K562 (cell line): ENCODE data around the gene SMURF1. TPM values are rescaled to one million over a fixed set of nuclear protein-coding genes. Genes with fewer than 3 reads are reported as not detected.
A peak's percentile ranks its signal among the peaks of the same experiment; 100 is the strongest.

ENCODE experiments used
- ATAC-seq: fragments of 200-7000 bp; cut with Tn5 transposase; 3 replicates; pipeline ENCODE4 v1.9.1; 2020; ENCODE audit warnings: moderate library complexity
- BruUV-seq: library from RNA; stranded (reverse); fragments of 400-500 nt; replicated peaks from 2 replicates; lab custom pipeline; 2021; lab: Mats Ljungman, UMichigan
- CTCF ChIA-PET: fragments of 300-600 bp; formaldehyde crosslinking; extraction: SDS; loops from one replicate; lab custom pipeline; 2021; ENCODE audit warnings: low intra/inter-chr PET ratio; lab: Yijun Ruan, JAX
- POLR2A ChIA-PET: fragments of 300-600, 350-650 bp; sonication (Branson Sonifier 250); formaldehyde crosslinking; extraction: SDS; loops from one replicate; lab custom pipeline; 2021; ENCODE audit warnings: antibody characterized with exemption, inconsistent platforms; lab: Yijun Ruan, JAX
- DNase-seq, 4 experiments: peaks; one replicate each; pipeline versions ENCODE4 v3.0.0 to v3.0.0-alpha.2; 2011 to 2018; ENCODE audit warnings: low spot score in 3 of 4, mixed read lengths in 3 of 4; ENCODE audit errors: extremely low read depth in 1 of 4
- FAIRE-seq: peaks from 2 replicates; lab custom pipeline; 2011; peaks lifted over from hg19 to GRCh38; lab: Jason Lieb, UNC
- H2AFZ ChIP-seq: 2 replicates; pipeline ENCODE4 v1.6.0; 2011; ENCODE audit warnings: low read depth, low read length, control low read depth, inconsistent platforms
- H3K27ac ChIP-seq: fragments of 200-600 bp; 3 replicates; pipeline ENCODE4 v1.8.0; 2011; ENCODE audit warnings: low read depth, mild to moderate bottlenecking, control low read depth, inconsistent platforms, low read length, moderate library complexity, mixed read lengths; ENCODE audit errors: extremely low read depth
- H3K27me3 ChIP-seq, 2 experiments: fragments of 300-600 bp in 1 of 2; 2 replicates in 1 of 2; 3 replicates in 1 of 2; pipeline versions ENCODE4 v1.6.0 to v1.8.0; 2011; ENCODE audit warnings: inconsistent platforms in 2 of 2, low read length in 2 of 2, mild to moderate bottlenecking in 1 of 2, mixed read lengths in 1 of 2, moderate library complexity in 1 of 2; ENCODE audit not compliant: control insufficient read depth in 2 of 2, insufficient read depth in 2 of 2
- H3K36me3 ChIP-seq: fragments of 300-600 bp; 3 replicates; pipeline ENCODE4 v1.8.0; 2011; ENCODE audit warnings: mild to moderate bottlenecking, low read length, inconsistent platforms; ENCODE audit not compliant: control insufficient read depth, insufficient read depth
- H3K4me1 ChIP-seq, 2 experiments: fragments of 200-600 bp in 1 of 2; replicated peaks in 1 of 2; 2 replicates in 1 of 2; 3 replicates in 1 of 2; pipeline versions ENCODE4 v1.5.1 to v1.8.0; 2011; ENCODE audit warnings: inconsistent platforms in 2 of 2, low read length in 2 of 2, mild to moderate bottlenecking in 1 of 2, mixed read lengths in 1 of 2, moderate library complexity in 1 of 2; ENCODE audit not compliant: control insufficient read depth in 2 of 2, insufficient read depth in 2 of 2
- H3K4me2 ChIP-seq: 2 replicates; pipeline ENCODE4 v1.6.1; 2011; ENCODE audit warnings: low read length, control low read depth, inconsistent platforms, mixed read lengths; ENCODE audit not compliant: insufficient read depth
- H3K4me3 ChIP-seq: fragments of 200-600 bp; sonication (generic), shearing (Covaris generic); 2 replicates; pipeline ENCODE4 v1.5.1; 2016; ENCODE audit warnings: control low read depth, inconsistent platforms
- H3K79me2 ChIP-seq: fragments of 200-600 bp; 3 replicates; pipeline ENCODE4 v1.8.0; 2011; ENCODE audit warnings: low read length, inconsistent platforms; ENCODE audit not compliant: control insufficient read depth, insufficient read depth
- H3K9ac ChIP-seq, 2 experiments: 2 replicates each; pipeline versions ENCODE4 v1.6.0 to v1.6.1; 2011; ENCODE audit warnings: low read depth in 2 of 2, low read length in 2 of 2, control low read depth in 1 of 2, inconsistent platforms in 1 of 2, mild to moderate bottlenecking in 1 of 2, mixed read lengths in 1 of 2; ENCODE audit not compliant: insufficient read depth in 1 of 2
- H3K9me1 ChIP-seq: one replicate; pipeline ENCODE4 v1.6.0; 2011; ENCODE audit warnings: inconsistent platforms, mild to moderate bottlenecking, low read length, moderate library complexity; ENCODE audit not compliant: control insufficient read depth, insufficient read depth
- H3K9me3 ChIP-seq: replicated peaks from 2 replicates; pipeline ENCODE4 v1.5.1; 2011; ENCODE audit warnings: low read depth, low read length, inconsistent platforms; ENCODE audit not compliant: control insufficient read depth, insufficient read depth
- H4K20me1 ChIP-seq: replicated peaks from 2 replicates; pipeline ENCODE4 v1.6.1; 2011; ENCODE audit warnings: low read length, inconsistent platforms, mixed read lengths; ENCODE audit not compliant: control insufficient read depth, insufficient read depth
- E2F6 ChIP-seq, 2 experiments: IDR thresholded peaks; 2 replicates each; pipeline ENCODE4 v1.6.1; 2011; ENCODE audit warnings: borderline replicate concordance in 1 of 2, control low read depth in 1 of 2, low read depth in 1 of 2, low read length in 1 of 2, mild to moderate bottlenecking in 1 of 2, mixed read lengths in 1 of 2, moderate library complexity in 1 of 2; ENCODE audit not compliant: insufficient read depth in 1 of 2, insufficient read length in 1 of 2, poor library complexity in 1 of 2, severe bottlenecking in 1 of 2; ENCODE audit errors: extremely low read depth in 1 of 2
- MED1 ChIP-seq: sonication (generic); formaldehyde crosslinking; IDR thresholded peaks from 2 replicates; pipeline ENCODE4 v1.8.1; 2023; ENCODE audit warnings: missing genetic modification reagents, borderline replicate concordance
- POLR2B ChIP-seq: fragments of 450-650 bp; IDR thresholded peaks from 2 replicates; pipeline ENCODE4 v1.6.1; 2018; ENCODE audit warnings: low read depth; ENCODE audit not compliant: partially characterized antibody
- POLR2G ChIP-seq: fragments of 200-400 bp; formaldehyde crosslinking; IDR thresholded peaks from 2 replicates; pipeline ENCODE4 v1.6.1; 2017; ENCODE audit warnings: low read depth, mild to moderate bottlenecking, antibody characterized with exemption, low read length, moderate library complexity
- POU5F1 ChIP-seq: fragments of 150-350 bp; IDR thresholded peaks from 2 replicates; pipeline ENCODE4 v1.6.1; 2014; ENCODE audit warnings: borderline replicate concordance, low read length, low read depth, mild to moderate bottlenecking; ENCODE audit not compliant: partially characterized antibody
- RBM22 ChIP-seq: fragments of 200-400 bp; formaldehyde crosslinking; IDR thresholded peaks from 2 replicates; pipeline ENCODE4 v1.6.1; 2018; ENCODE audit warnings: low read length, low read depth; ENCODE audit not compliant: poor library complexity, severe bottlenecking
- YY1 ChIP-seq, 3 experiments: IDR thresholded peaks; 2 replicates each; pipeline ENCODE4 v1.6.1; 2011; ENCODE audit warnings: low read length in 2 of 3, mild to moderate bottlenecking in 2 of 3, moderate library complexity in 2 of 3, borderline replicate concordance in 1 of 3, control low read depth in 1 of 3, low read depth in 1 of 3; ENCODE audit not compliant: insufficient read depth in 3 of 3, insufficient replicate concordance in 2 of 3, control insufficient read depth in 1 of 3, insufficient read length in 1 of 3; ENCODE audit errors: extremely low read depth in 1 of 3
- ZFX ChIP-seq: sonication (generic); formaldehyde crosslinking; IDR thresholded peaks from 2 replicates; pipeline ENCODE4 v1.8.0; 2022; ENCODE audit warnings: mild to moderate bottlenecking, missing genetic modification reagents, moderate library complexity
- WGBS: fragments of 100-300 bp; shearing (Covaris generic); methylation state at CpG from one replicate; pipeline ENCODE4 v1.1.6; 2016; ENCODE audit warnings: low coverage, mixed read lengths; ENCODE audit not compliant: insufficient coverage; ENCODE audit errors: missing lambda C conversion rate; 5-methylcytosine and 5-hydroxymethylcytosine counted together
- in situ Hi-C: fragments of 300-500 bp; cut with MboI; formaldehyde crosslinking; loops from 4 replicates; pipeline ENCODE4 v1.15.0; 2018; ENCODE audit warnings: inconsistent platforms, mixed read lengths
- intact Hi-C: fragments of 100-400 bp; cut with micrococcal nuclease; formaldehyde crosslinking; loops from 2 replicates; pipeline ENCODE4 v1.14.2; 2022
- polyA plus RNA-seq, 8 experiments: library from polyadenylated mRNA; depleted of rRNA in 4 of 8; stranded (reverse) in 5 of 8; unstranded in 3 of 8; fragments of >200 nt; fragmentation: Nextera tagmentation in 2 of 8; fragmentation: Illumina TruSeq in 1 of 8; extraction: Ambion mirVana in 2 of 8; extraction: Trizol in 1 of 8; gene quantifications; 2 replicates each; pipeline versions ENCODE4 v1.2.1 to v1.2.3, GENCODE V29; 2011 to 2014; ENCODE audit warnings: inconsistent platforms in 1 of 8, missing spikeins in 1 of 8
- total RNA-seq, 7 experiments: library from RNA; depleted of rRNA in 6 of 7; stranded (reverse); fragments of >200 nt in 6 of 7; fragmentation: Illumina TruSeq in 2 of 7; extraction: Trizol in 2 of 7; gene quantifications; 2 replicates each; pipeline versions ENCODE4 v1.2.1 to v1.2.3, GENCODE V29; 2011 to 2021; ENCODE audit warnings: low replicate concordance in 1 of 7

SMURF1 gene
- total and polyA plus RNA-seq, 9 of the 15 experiments (the other 6 are each of a cell fraction or from before 2014, with no cell fraction given), result 1.0 to 20.1 (median 12.6) TPM

GRCh38 chr7:98994046-98994944 is 149.6 kb downstream of the SMURF1 start:
- no peak for TF ChIP-seq POU5F1
- no peak for TF ChIP-seq YY1 (IDR thresholded peaks at IDR 0.05; ENCODE audit: borderline replicate concordance in 1 of 3, control insufficient read depth in 1 of 3, extremely low read depth in 1 of 3, insufficient read depth in 3 of 3, insufficient read length in 1 of 3, insufficient replicate concordance in 2 of 3, low read depth in 1 of 3, low read length in 2 of 3)
- no peak for TF ChIP-seq MED1 (CRISPR knock-in tag)
- TF ChIP-seq POLR2G, result 0 out of 2 replicates have a peak, but pooled peaks have one; percentile 14
- TF ChIP-seq ZFX (CRISPR knock-in tag), result no peak
- peak; percentile 33 for TF ChIP-seq RBM22
- TF ChIP-seq E2F6 (IDR thresholded peaks at IDR 0.05; ENCODE audit: borderline replicate concordance in 1 of 2, extremely low read depth in 1 of 2, insufficient read depth in 1 of 2, insufficient read length in 1 of 2, low read depth in 1 of 2, low read length in 1 of 2, poor library complexity in 1 of 2, severe bottlenecking in 1 of 2), result no peak
- no peak for TF ChIP-seq POLR2B
- TF ChIP-seq, all 486 proteins: peak for 2
- peak overlapping the region in 1 of 2 experiments; percentile 4; a peak in 1 of 4 replicates for H3K9ac ChIP-seq
- no peak for ATAC-seq
- H3K4me2 ChIP-seq, result no peak overlapping the region
- 89% methylated on average over 28 of the region's 34 CpGs for WGBS
- no TSS peak for BruUV-seq
- no peak overlapping the region for H3K4me3 ChIP-seq
- FAIRE-seq, result no peak
- H3K9me1 ChIP-seq, result no peaks in the 10 kb centered on the region
- no peaks in the 10 kb centered on the region for H3K9me3 ChIP-seq
- H2AFZ ChIP-seq, result no peak overlapping the region
- ChIA-PET CTCF (no interaction called here), POLR2A (no interaction called here)
- DNase-seq, result no peak
- peaks cover 92% of the 10 kb centered on the region for H3K36me3 ChIP-seq
- intact Hi-C loops, result no loop called here
- no peaks in the 10 kb centered on the region for H4K20me1 ChIP-seq
- no peaks in the 10 kb centered on the region for H3K4me1 ChIP-seq
- H3K27me3 ChIP-seq, result no peaks in the 10 kb centered on the region
- H3K27ac ChIP-seq, result no peak overlapping the region
- no peaks in the 10 kb centered on the region for H3K79me2 ChIP-seq
- in situ Hi-C loops, result no loop called here
